Gastroesophageal sphincter (tissue), 3 donors: ENCODE results near the gene SLAMF1.

ENCODE experiments used
- EP300 ChIP-seq: sonication (generic); formaldehyde crosslinking; IDR thresholded peaks from one replicate; pipeline ENCODE4 v1.6.1; 2017; ENCODE audit warnings: antibody characterized with exemption, mild to moderate bottlenecking
- POLR2A ChIP-seq, 2 donors: fragments of 450-650 bp; IDR thresholded peaks; one replicate each; pipeline ENCODE4 v1.6.1; 2017; ENCODE audit warnings: antibody characterized with exemption in 2 of 2, mild to moderate bottlenecking in 2 of 2, moderate library complexity in 1 of 2
- POLR2AphosphoS5 ChIP-seq: sonication (generic); formaldehyde crosslinking; IDR thresholded peaks from one replicate; pipeline ENCODE4 v1.6.1; 2017; ENCODE audit warnings: antibody characterized with exemption
- TF ChIP-seq, protein P1 (sequence below), 4 experiments: fragments of 200-600 bp in 2 of 4; fragments of 450-650 bp in 2 of 4; sonication (generic) in 1 of 4; IDR thresholded peaks; one replicate each; pipeline ENCODE4 v1.5.1; 2017 to 2019; ENCODE audit warnings: antibody characterized with exemption in 4 of 4, mild to moderate bottlenecking in 2 of 4, moderate library complexity in 2 of 4

- TF ChIP-seq POLR2AphosphoS5 (no peak), POLR2A (IDR thresholded peaks at IDR 0.05) (no peak), EP300 (no peak)
- TF ChIP-seq, protein P1, sequence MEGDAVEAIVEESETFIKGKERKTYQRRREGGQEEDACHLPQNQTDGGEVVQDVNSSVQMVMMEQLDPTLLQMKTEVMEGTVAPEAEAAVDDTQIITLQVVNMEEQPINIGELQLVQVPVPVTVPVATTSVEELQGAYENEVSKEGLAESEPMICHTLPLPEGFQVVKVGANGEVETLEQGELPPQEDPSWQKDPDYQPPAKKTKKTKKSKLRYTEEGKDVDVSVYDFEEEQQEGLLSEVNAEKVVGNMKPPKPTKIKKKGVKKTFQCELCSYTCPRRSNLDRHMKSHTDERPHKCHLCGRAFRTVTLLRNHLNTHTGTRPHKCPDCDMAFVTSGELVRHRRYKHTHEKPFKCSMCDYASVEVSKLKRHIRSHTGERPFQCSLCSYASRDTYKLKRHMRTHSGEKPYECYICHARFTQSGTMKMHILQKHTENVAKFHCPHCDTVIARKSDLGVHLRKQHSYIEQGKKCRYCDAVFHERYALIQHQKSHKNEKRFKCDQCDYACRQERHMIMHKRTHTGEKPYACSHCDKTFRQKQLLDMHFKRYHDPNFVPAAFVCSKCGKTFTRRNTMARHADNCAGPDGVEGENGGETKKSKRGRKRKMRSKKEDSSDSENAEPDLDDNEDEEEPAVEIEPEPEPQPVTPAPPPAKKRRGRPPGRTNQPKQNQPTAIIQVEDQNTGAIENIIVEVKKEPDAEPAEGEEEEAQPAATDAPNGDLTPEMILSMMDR (IDR thresholded peaks at IDR 0.05): no peak
These were observed 66.5 kb downstream of the SLAMF1 start for GRCh38 chr1:160580221-160580812.
